ENCODE results near the gene WASF3. TPM values are rescaled to one million over a fixed set of nuclear protein-coding genes. Genes with fewer than 3 reads are reported as not detected.

The WASF3 gene, protein sequence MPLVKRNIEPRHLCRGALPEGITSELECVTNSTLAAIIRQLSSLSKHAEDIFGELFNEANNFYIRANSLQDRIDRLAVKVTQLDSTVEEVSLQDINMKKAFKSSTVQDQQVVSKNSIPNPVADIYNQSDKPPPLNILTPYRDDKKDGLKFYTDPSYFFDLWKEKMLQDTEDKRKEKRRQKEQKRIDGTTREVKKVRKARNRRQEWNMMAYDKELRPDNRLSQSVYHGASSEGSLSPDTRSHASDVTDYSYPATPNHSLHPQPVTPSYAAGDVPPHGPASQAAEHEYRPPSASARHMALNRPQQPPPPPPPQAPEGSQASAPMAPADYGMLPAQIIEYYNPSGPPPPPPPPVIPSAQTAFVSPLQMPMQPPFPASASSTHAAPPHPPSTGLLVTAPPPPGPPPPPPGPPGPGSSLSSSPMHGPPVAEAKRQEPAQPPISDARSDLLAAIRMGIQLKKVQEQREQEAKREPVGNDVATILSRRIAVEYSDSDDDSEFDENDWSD
- total RNA-seq (1 to 10 TPM in 1 of 2 donors, not detected in 1; 6.4 TPM), total RNA-seq (0 reads per million in 2 donors)

DNA sequence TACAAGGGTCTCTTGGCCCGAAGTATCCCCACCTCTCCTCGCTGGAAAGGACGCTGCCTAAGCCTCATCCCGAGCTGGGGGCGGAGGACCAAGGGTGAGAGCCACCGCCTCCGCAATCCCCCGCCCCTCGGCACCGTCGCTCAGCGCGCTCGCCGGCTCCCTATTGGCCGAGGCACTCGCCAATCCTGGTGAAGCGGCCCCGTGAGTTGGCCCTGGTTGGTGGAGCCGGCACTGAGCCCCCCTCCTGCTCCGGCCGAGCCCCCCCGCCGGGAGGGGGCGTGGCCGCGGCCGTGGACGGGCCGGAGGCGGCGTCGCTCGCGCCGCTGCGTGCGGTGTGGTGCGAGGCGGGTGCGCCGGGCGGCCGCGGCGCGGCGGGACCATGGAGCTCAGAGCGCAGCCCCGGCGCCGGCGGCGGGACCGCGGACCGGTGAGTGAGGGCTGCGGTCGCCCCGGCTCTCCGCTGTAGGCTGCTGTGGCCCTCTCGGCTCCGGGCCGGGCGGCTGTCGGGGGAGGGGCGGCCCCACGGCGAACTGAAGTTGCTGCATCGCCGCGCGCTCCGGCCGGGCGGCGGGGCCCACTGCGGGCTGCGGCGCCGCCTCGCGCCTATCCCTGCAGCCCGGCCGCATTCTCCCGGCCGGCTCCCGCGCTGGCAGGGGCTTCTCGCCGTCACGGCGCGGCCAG lies at the start of gene WASF3:
TSS of gene WASF3 (plus strand) at position 291 of the 681 bp plus-strand sequence. CDS start 84,588 bp downstream, outside the sequence.
- H3K27me3 Mint-ChIP-seq: peaks cover 41% of the 10 kb centered on the region
- peaks cover 6% of the 10 kb centered on the region for H3K4me1 Mint-ChIP-seq
- peak; percentile 78 for ATAC-seq
- peak within 1 kb of the TSS; percentile 64 for H3K4me3 Mint-ChIP-seq
- DNase-seq: no peak
- H3K27ac Mint-ChIP-seq: no peak within 1 kb of the TSS
- no peaks in the 10 kb centered on the region for H3K9me3 ChIP-seq (ENCODE audit: control insufficient read depth, low read length, poor library complexity, severe bottlenecking)
- H3K36me3 Mint-ChIP-seq (ENCODE audit: low read depth): no peaks in the 10 kb centered on the region

- Mint-ChIP-seq H3K36me3 (ENCODE audit: low read depth) (peaks cover 5% of the 10 kb centered on the region), H3K4me3 (no peak overlapping the region), H3K27ac (no peak overlapping the region), H3K4me1 (no peaks in the 10 kb centered on the region), H3K27me3 (peaks cover 36% of the 10 kb centered on the region)
- DNase-seq (no peak), ATAC-seq (no peak)
- H3K9me3 ChIP-seq (ENCODE audit: control insufficient read depth, low read length, poor library complexity, severe bottlenecking): no peaks in the 10 kb centered on the region
Measured at GRCh38 chr13:26508885-26509284, 48.6 kb upstream of the WASF3 start.

- H3K4me3 Mint-ChIP-seq: no peak overlapping the region
- H3K36me3 Mint-ChIP-seq (ENCODE audit: low read depth): peaks cover 5% of the 10 kb centered on the region
- DNase-seq (no peak), ATAC-seq (no peak)
- H3K27me3 Mint-ChIP-seq: peaks cover 42% of the 10 kb centered on the region
- no peaks in the 10 kb centered on the region for H3K9me3 ChIP-seq (ENCODE audit: control insufficient read depth, low read length, poor library complexity, severe bottlenecking)
- H3K4me1 Mint-ChIP-seq: no peaks in the 10 kb centered on the region
- no peak overlapping the region for H3K27ac Mint-ChIP-seq
Measured at GRCh38 chr13:26509491-26509890, 48.0 kb upstream of the WASF3 start.

DNA sequence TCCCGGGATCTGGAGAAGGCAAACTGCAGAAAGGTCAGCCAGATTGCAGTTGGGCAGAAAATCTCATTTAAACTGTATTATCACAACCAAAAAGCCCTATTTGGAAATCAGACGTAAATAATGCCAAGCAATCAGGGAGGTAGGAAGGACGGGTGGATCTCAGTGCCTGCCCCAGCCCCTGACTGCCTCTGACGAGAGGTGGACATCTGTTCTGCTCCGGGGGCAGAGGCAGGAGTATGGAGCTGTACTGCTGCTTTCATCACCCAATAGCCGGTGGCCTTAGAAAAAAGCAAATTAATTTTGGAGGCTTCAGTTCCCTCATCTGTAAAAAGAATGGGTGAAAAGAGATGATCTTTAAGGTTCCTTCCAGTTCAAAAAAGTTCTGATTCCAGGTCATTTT lies 43.6 kb upstream of the WASF3 start:
- no peaks in the 10 kb centered on the region for H3K9me3 ChIP-seq (ENCODE audit: control insufficient read depth, low read length, poor library complexity, severe bottlenecking)
- Mint-ChIP-seq H3K27me3 (peaks cover 51% of the 10 kb centered on the region), H3K4me3 (no peak overlapping the region), H3K4me1 (no peaks in the 10 kb centered on the region), H3K27ac (no peak overlapping the region), H3K36me3 (ENCODE audit: low read depth) (peaks cover 3% of the 10 kb centered on the region)
- no peak for ATAC-seq
- DNase-seq: no peak

GRCh38 chr13:26515721-26516120 lies 41.8 kb upstream of the WASF3 start:
- H3K4me1 Mint-ChIP-seq: no peaks in the 10 kb centered on the region
- no peak overlapping the region for H3K4me3 Mint-ChIP-seq
- no peak overlapping the region for H3K27ac Mint-ChIP-seq
- peaks cover 3% of the 10 kb centered on the region for H3K36me3 Mint-ChIP-seq (ENCODE audit: low read depth)
- DNase-seq (no peak), ATAC-seq (no peak)
- no peaks in the 10 kb centered on the region for H3K9me3 ChIP-seq (ENCODE audit: control insufficient read depth, low read length, poor library complexity, severe bottlenecking)
- H3K27me3 Mint-ChIP-seq: peaks cover 57% of the 10 kb centered on the region

GRCh38 chr13:26517936-26518335 lies 39.5 kb upstream of the WASF3 start:
- peaks cover 57% of the 10 kb centered on the region for H3K27me3 Mint-ChIP-seq
- H3K27ac Mint-ChIP-seq: no peak overlapping the region
- ATAC-seq: no peak
- H3K9me3 ChIP-seq (ENCODE audit: control insufficient read depth, low read length, poor library complexity, severe bottlenecking): no peaks in the 10 kb centered on the region
- no peaks in the 10 kb centered on the region for H3K4me1 Mint-ChIP-seq
- H3K36me3 Mint-ChIP-seq (ENCODE audit: low read depth): peaks cover 3% of the 10 kb centered on the region
- no peak for DNase-seq
- H3K4me3 Mint-ChIP-seq: no peak overlapping the region

DNA sequence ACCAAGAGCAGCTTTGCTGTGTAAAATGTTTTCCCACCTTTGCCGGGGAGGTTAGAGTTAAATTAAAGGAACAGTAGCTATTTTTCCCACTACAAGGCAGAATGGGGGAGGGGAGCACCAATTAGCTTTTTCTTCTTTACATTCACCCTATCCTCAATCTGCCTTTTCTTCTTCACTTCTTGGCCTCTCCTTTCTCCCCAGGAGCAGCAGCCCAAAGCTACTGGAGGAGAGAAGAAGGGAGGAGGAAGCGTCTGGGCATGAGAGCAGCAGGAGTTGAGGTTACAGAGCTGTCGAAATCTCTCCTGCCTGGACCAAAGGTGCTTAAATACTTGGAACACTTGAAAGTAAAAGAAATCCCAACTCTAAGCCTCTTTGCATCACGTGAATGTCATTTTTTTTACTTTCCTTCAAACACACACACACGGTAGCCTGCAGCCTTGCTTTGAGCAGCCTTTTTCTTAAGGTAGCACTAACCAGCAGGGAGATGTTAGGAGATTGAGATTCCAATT lies 39.0 kb upstream of the WASF3 start:
- Mint-ChIP-seq H3K27ac (no peak overlapping the region), H3K4me1 (no peaks in the 10 kb centered on the region), H3K36me3 (ENCODE audit: low read depth) (no peaks in the 10 kb centered on the region), H3K4me3 (no peak overlapping the region), H3K27me3 (peaks cover 56% of the 10 kb centered on the region)
- H3K9me3 ChIP-seq (ENCODE audit: control insufficient read depth, low read length, poor library complexity, severe bottlenecking): no peaks in the 10 kb centered on the region
- DNase-seq (no peak), ATAC-seq (no peak)

- H3K4me1 Mint-ChIP-seq: no peaks in the 10 kb centered on the region
Measured at GRCh38 chr13:26522571-26522970, 34.9 kb upstream of the WASF3 start.

GRCh38 chr13:26523007-26523406 lies 34.5 kb upstream of the WASF3 start:
- Mint-ChIP-seq H3K4me3 (no peak overlapping the region), H3K27me3 (peaks cover 42% of the 10 kb centered on the region), H3K4me1 (no peaks in the 10 kb centered on the region), H3K36me3 (ENCODE audit: low read depth) (no peaks in the 10 kb centered on the region), H3K27ac (no peak overlapping the region)
- ATAC-seq (no peak), DNase-seq (no peak)
- no peaks in the 10 kb centered on the region for H3K9me3 ChIP-seq (ENCODE audit: control insufficient read depth, low read length, poor library complexity, severe bottlenecking)

More at GRCh38 chr13:26522571-26522970, 34.9 kb upstream of the WASF3 start:
- Mint-ChIP-seq H3K4me3 (no peak overlapping the region), H3K27me3 (peaks cover 43% of the 10 kb centered on the region), H3K36me3 (ENCODE audit: low read depth) (no peaks in the 10 kb centered on the region), H3K27ac (no peak overlapping the region)
- H3K9me3 ChIP-seq (ENCODE audit: control insufficient read depth, low read length, poor library complexity, severe bottlenecking): no peaks in the 10 kb centered on the region
- DNase-seq (no peak), ATAC-seq (no peak)

DNA sequence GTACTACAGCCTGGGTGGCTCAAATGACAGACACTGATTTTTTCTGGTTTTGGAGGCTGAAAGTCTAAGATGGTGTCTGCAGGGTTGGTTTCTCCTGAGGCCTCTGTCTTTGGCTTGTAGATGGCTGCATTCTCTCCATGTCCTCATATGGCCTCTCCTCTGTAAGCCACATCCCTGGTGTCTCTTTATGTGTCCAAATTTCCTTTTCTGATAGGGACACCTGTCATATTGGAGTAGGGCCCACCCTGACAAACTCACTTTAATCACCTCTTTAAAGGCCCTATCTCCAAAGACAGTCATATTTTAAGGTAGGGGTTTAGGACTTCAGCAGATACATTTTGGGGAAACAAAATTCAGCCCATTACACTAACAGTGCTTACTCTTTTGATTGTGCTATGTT lies 32.0 kb upstream of the WASF3 start:
- no peak for ATAC-seq
- Mint-ChIP-seq H3K4me3 (no peak overlapping the region), H3K27ac (no peak overlapping the region), H3K4me1 (no peaks in the 10 kb centered on the region), H3K27me3 (peaks cover 38% of the 10 kb centered on the region), H3K36me3 (ENCODE audit: low read depth) (no peaks in the 10 kb centered on the region)
- DNase-seq: no peak
- no peaks in the 10 kb centered on the region for H3K9me3 ChIP-seq (ENCODE audit: control insufficient read depth, low read length, poor library complexity, severe bottlenecking)

DNA sequence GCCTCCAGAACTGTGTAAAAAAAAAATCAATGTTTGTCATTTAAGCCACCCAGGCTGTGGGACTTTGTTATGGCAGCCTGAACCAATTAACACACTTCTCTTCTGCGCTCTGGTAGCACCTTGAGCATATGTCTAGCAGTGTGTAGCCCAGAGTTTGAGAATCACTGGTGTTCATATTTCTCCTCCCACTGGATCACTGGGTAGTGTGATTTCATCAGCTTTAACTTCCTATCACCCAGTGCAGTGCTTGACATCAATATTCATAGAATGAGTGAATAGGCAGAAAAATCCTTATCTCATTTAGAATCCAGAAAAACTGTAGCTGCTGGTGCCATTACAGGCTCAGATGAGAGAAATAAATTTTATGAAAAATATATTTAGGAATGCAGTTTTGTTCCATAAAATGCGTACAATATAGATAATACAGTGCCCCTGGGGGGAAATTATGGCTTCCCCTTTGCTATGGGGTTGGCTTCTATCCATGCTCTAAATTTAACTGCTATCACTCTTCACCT lies 30.7 kb upstream of the WASF3 start:
- ATAC-seq: no peak
- H3K9me3 ChIP-seq (ENCODE audit: control insufficient read depth, low read length, poor library complexity, severe bottlenecking): no peaks in the 10 kb centered on the region
- Mint-ChIP-seq H3K27me3 (peaks cover 38% of the 10 kb centered on the region), H3K4me1 (no peaks in the 10 kb centered on the region), H3K27ac (no peak overlapping the region), H3K4me3 (no peak overlapping the region), H3K36me3 (ENCODE audit: low read depth) (no peaks in the 10 kb centered on the region)
- DNase-seq: no peak

GRCh38 chr13:26528527-26528926 lies 29.0 kb upstream of the WASF3 start:
- Mint-ChIP-seq H3K4me3 (no peak overlapping the region), H3K27me3 (peaks cover 27% of the 10 kb centered on the region), H3K36me3 (ENCODE audit: low read depth) (no peaks in the 10 kb centered on the region), H3K4me1 (no peaks in the 10 kb centered on the region), H3K27ac (no peak overlapping the region)
- no peak for ATAC-seq
- no peaks in the 10 kb centered on the region for H3K9me3 ChIP-seq (ENCODE audit: control insufficient read depth, low read length, poor library complexity, severe bottlenecking)
- no peak for DNase-seq

GRCh38 chr13:26529441-26529840 lies 28.0 kb upstream of the WASF3 start:
- Mint-ChIP-seq H3K36me3 (ENCODE audit: low read depth) (no peaks in the 10 kb centered on the region), H3K4me1 (no peaks in the 10 kb centered on the region), H3K27ac (no peak overlapping the region), H3K27me3 (peaks cover 27% of the 10 kb centered on the region), H3K4me3 (no peak overlapping the region)
- H3K9me3 ChIP-seq (ENCODE audit: control insufficient read depth, low read length, poor library complexity, severe bottlenecking): no peaks in the 10 kb centered on the region
- ATAC-seq: no peak
- no peak for DNase-seq

Data from T-helper 17 cell (primary cell).